Fibroblast of lung (primary cell): Measurements from ENCODE around the gene SPEG. TPM values are rescaled to one million over a fixed set of nuclear protein-coding genes. Genes with fewer than 3 reads are reported as not detected.

Experiments used
- DNase-seq, 2 donors: peaks; one replicate each; pipeline versions ENCODE4 v3.0.0 to v3.0.0-alpha.2; 2010; ENCODE audit warnings: low read depth in 2 of 2
- H2AFZ ChIP-seq: 2 replicates; pipeline ENCODE4 v1.5.1; 2012; ENCODE audit warnings: low read length, control low read depth, inconsistent platforms
- H3K27ac ChIP-seq: 2 replicates; pipeline ENCODE4 v1.5.1; 2011; ENCODE audit warnings: low read length, control low read depth; ENCODE audit not compliant: insufficient read depth
- H3K27me3 ChIP-seq: 2 replicates; pipeline ENCODE4 v1.5.1; 2011; ENCODE audit warnings: mild to moderate bottlenecking, low read length; ENCODE audit not compliant: control insufficient read depth, insufficient read depth
- H3K36me3 ChIP-seq: 2 replicates; pipeline ENCODE4 v1.5.1; 2011; ENCODE audit warnings: low read length; ENCODE audit not compliant: control insufficient read depth, insufficient read depth
- H3K4me1 ChIP-seq: 2 replicates; pipeline ENCODE4 v1.5.1; 2011; ENCODE audit warnings: low read length; ENCODE audit not compliant: control insufficient read depth, insufficient read depth; ENCODE audit errors: extremely low read depth
- H3K4me2 ChIP-seq: 2 replicates; pipeline ENCODE4 v1.5.1; 2011; ENCODE audit warnings: low read length, control low read depth; ENCODE audit not compliant: insufficient read depth; ENCODE audit errors: extremely low read depth
- H3K4me3 ChIP-seq, 4 experiments: fragments of 200-600 bp in 1 of 4; sonication (generic) in 1 of 4; replicated peaks in 1 of 4; 2 replicates each; pipeline ENCODE4 v1.5.1; 2011 to 2016; ENCODE audit warnings: low read length in 4 of 4, low read depth in 3 of 4, mild to moderate bottlenecking in 3 of 4, control low read depth in 2 of 4, inconsistent platforms in 1 of 4, mixed read lengths in 1 of 4; ENCODE audit not compliant: insufficient read depth in 1 of 4; ENCODE audit errors: control extremely low read depth in 1 of 4
- H3K79me2 ChIP-seq: 2 replicates; pipeline ENCODE4 v1.5.1; 2012; ENCODE audit warnings: mild to moderate bottlenecking, low read length, inconsistent platforms; ENCODE audit not compliant: control insufficient read depth, insufficient read depth
- H3K9ac ChIP-seq: 2 replicates; pipeline ENCODE4 v1.5.1; 2011; ENCODE audit warnings: mild to moderate bottlenecking, low read length, control low read depth; ENCODE audit not compliant: insufficient read depth
- H3K9me3 ChIP-seq: 2 replicates; pipeline ENCODE4 v1.5.1; 2012; ENCODE audit warnings: low read depth, low read length; ENCODE audit not compliant: control insufficient read depth, insufficient read depth
- H4K20me1 ChIP-seq: 2 replicates; pipeline ENCODE4 v1.5.1; 2011; ENCODE audit warnings: low read length; ENCODE audit not compliant: control insufficient read depth, insufficient read depth; ENCODE audit errors: extremely low read depth
- EZH2 ChIP-seq: IDR thresholded peaks from 2 replicates; pipeline ENCODE4 v1.5.1; 2012; ENCODE audit warnings: low read length, control low read depth, mild to moderate bottlenecking; ENCODE audit errors: missing control alignments
- polyA plus RNA-seq, 2 donors: library from polyadenylated mRNA; depleted of rRNA in 1 of 2; stranded (reverse) in 1 of 2; unstranded in 1 of 2; fragments of >200 nt; gene quantifications; 2 replicates each; pipeline ENCODE4 v1.2.1, GENCODE V29; 2011 to 2012; ENCODE audit warnings: missing spikeins in 1 of 2
- total RNA-seq: library from RNA; depleted of rRNA; stranded (reverse); fragments of >200 nt; gene quantifications from 2 replicates; pipeline ENCODE4 v1.2.1, GENCODE V29; 2014
- TF ChIP-seq, protein P1 (sequence below), 2 donors: IDR thresholded peaks in 1 of 2; conservative IDR thresholded peaks in 1 of 2; 1 replicate in 1 of 2; 2 replicates in 1 of 2; pipeline ENCODE4 v1.5.1; 2011 to 2012; ENCODE audit warnings: low read length in 2 of 2, control low read depth in 1 of 2, inconsistent platforms in 1 of 2, low read depth in 1 of 2, mild to moderate bottlenecking in 1 of 2

SPEG gene
- total and polyA plus RNA-seq, 2 donors (not counting 1 experiment from before 2014, with no cell fraction given): 9.5 to 20.1 TPM

DNA sequence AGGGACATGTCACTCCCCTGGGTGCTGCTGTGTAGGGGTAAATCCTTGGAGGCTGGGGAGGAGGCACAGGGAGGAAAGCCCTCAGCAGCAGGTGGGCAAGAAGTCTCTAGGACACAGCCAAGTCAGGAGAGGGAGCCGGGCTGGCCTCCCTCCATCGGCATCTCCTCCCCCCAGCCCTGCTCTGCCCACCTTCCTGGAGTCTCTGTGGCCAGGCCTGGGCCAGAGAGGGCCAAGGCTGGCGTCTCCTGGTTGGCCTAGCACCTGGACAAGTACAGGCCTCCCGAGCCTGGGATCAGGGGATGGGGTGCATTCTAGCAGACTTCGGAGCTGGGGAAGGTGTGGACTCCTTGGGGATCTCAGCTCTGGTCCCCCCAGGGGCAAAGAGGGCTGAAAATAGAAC is 1.8 kb downstream of the SPEG start:
- Histone ChIP-seq H3K9ac (no peak overlapping the region), H3K4me1 (peaks cover 5% of the 10 kb centered on the region), H3K27ac (no peak overlapping the region), H3K36me3 (no peaks in the 10 kb centered on the region), H3K9me3 (no peaks in the 10 kb centered on the region), H2AFZ (no peak overlapping the region), H3K4me3 (no peak overlapping the region), H3K79me2 (no peaks in the 10 kb centered on the region), H3K27me3 (peaks cover 13% of the 10 kb centered on the region), H3K4me2 (no peak overlapping the region), H4K20me1 (no peaks in the 10 kb centered on the region)
- no peak for DNase-seq
- TF ChIP-seq, protein P1, sequence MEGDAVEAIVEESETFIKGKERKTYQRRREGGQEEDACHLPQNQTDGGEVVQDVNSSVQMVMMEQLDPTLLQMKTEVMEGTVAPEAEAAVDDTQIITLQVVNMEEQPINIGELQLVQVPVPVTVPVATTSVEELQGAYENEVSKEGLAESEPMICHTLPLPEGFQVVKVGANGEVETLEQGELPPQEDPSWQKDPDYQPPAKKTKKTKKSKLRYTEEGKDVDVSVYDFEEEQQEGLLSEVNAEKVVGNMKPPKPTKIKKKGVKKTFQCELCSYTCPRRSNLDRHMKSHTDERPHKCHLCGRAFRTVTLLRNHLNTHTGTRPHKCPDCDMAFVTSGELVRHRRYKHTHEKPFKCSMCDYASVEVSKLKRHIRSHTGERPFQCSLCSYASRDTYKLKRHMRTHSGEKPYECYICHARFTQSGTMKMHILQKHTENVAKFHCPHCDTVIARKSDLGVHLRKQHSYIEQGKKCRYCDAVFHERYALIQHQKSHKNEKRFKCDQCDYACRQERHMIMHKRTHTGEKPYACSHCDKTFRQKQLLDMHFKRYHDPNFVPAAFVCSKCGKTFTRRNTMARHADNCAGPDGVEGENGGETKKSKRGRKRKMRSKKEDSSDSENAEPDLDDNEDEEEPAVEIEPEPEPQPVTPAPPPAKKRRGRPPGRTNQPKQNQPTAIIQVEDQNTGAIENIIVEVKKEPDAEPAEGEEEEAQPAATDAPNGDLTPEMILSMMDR (conservative IDR thresholded peaks at IDR 0.05 in 1 of 2, IDR thresholded peaks at IDR 0.05 in 1 of 2; ENCODE audit: low read depth in 1 of 2, low read length in 2 of 2): no peak
- TF ChIP-seq EZH2: no peak

DNA sequence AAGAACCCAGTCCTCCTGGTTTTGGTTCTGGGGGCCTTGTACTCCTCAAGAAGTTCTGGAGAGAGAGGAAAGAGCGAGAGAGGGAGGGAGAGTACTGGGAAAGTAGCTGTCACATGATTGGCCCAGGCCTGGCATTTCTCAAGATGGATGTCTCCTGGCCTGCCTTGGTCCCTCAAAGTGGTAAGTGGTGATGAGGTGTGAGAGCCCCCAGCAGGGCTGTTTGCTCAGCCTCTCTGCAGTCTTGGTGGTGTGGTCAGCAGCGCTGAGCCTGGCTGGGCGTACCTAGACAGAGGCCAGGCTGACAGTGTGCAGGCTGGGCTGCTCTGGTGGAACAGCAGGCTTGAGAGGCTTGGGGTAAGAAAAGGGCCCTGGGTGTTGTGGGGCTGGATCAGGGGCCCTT is 2.5 kb downstream of the SPEG start:
- Histone ChIP-seq H3K27ac (no peak overlapping the region), H3K4me1 (peaks cover 6% of the 10 kb centered on the region), H3K9ac (no peak overlapping the region), H3K27me3 (peaks cover 14% of the 10 kb centered on the region), H4K20me1 (no peaks in the 10 kb centered on the region), H3K79me2 (no peaks in the 10 kb centered on the region), H3K9me3 (no peaks in the 10 kb centered on the region), H3K36me3 (no peaks in the 10 kb centered on the region), H2AFZ (no peak overlapping the region), H3K4me2 (no peak overlapping the region), H3K4me3 (no peak overlapping the region)
- no peak for TF ChIP-seq EZH2
- TF ChIP-seq, protein P1 (conservative IDR thresholded peaks at IDR 0.05 in 1 of 2, IDR thresholded peaks at IDR 0.05 in 1 of 2; ENCODE audit: low read depth in 1 of 2, low read length in 2 of 2): no peak
- DNase-seq: no peak

DNA sequence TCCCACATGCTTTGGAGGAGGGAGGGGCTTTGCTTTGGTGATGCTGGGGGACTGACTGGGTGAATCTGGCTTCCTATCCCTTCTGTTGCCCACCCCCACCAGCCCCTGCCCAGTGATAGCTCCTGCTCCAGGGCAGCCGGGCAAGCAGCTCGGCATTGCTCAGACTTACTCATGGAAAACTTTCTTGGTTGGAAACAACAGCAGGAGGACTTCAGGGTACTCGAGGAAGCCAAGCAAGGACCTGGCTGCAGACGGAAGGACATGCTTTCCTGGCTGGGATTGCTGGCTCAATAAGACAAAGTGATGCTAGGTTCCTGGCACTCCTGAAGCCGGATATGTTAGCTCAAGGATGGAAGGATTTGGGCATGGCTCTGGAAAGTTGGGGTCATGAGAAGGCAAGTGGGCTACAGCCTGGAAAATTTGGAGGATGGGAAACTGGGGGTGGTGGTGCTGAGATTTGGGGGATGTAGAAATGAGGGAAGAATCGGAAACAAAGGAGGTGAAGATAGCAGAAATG is 3.1 kb downstream of the SPEG start:
- Histone ChIP-seq H3K27ac (no peak overlapping the region), H4K20me1 (no peaks in the 10 kb centered on the region), H3K4me2 (no peak overlapping the region), H3K27me3 (peaks cover 14% of the 10 kb centered on the region), H3K9ac (no peak overlapping the region), H3K9me3 (no peaks in the 10 kb centered on the region), H3K4me1 (peaks cover 7% of the 10 kb centered on the region), H3K79me2 (no peaks in the 10 kb centered on the region), H2AFZ (no peak overlapping the region), H3K36me3 (no peaks in the 10 kb centered on the region), H3K4me3 (no peak overlapping the region)
- no peak for TF ChIP-seq EZH2
- TF ChIP-seq, protein P1 (conservative IDR thresholded peaks at IDR 0.05 in 1 of 2, IDR thresholded peaks at IDR 0.05 in 1 of 2; ENCODE audit: low read depth in 1 of 2, low read length in 2 of 2): no peak
- no peak for DNase-seq
